Mesenchymal stem cell (in vitro differentiated cells and primary cell): Measurements from ENCODE around the gene LEFTY1.

Experiments
- DNase-seq: peaks from one replicate; pipeline ENCODE4 v3.0.0-alpha.2; 2013
- H2AFZ ChIP-seq: one replicate; pipeline ENCODE4 v1.6.1; 2013; ENCODE audit warnings: low read depth, mild to moderate bottlenecking, control low read depth, inconsistent platforms, low read length, moderate library complexity
- H2AK5ac ChIP-seq: 2 replicates; pipeline ENCODE4 v1.6.1; 2013; ENCODE audit warnings: low read length, moderate library complexity, mild to moderate bottlenecking, inconsistent platforms; ENCODE audit not compliant: severe bottlenecking
- H2BK120ac ChIP-seq: one replicate; pipeline ENCODE4 v1.6.1; 2013; ENCODE audit warnings: low read depth, mild to moderate bottlenecking, inconsistent platforms, low read length, moderate library complexity
- H2BK12ac ChIP-seq, 2 experiments: one replicate each; pipeline ENCODE4 v1.6.1; 2013; ENCODE audit warnings: inconsistent platforms in 2 of 2, low read length in 2 of 2, mild to moderate bottlenecking in 2 of 2, moderate library complexity in 2 of 2, control low read depth in 1 of 2
- H2BK15ac ChIP-seq: one replicate; pipeline ENCODE4 v1.6.1; 2013; ENCODE audit warnings: mild to moderate bottlenecking, low read depth, inconsistent platforms; ENCODE audit not compliant: poor library complexity, severe bottlenecking
- H2BK5ac ChIP-seq: 2 replicates; pipeline ENCODE4 v1.6.1; 2013; ENCODE audit warnings: low read depth, mild to moderate bottlenecking, low read length, control low read depth, inconsistent platforms; ENCODE audit not compliant: poor library complexity, severe bottlenecking
- H3K14ac ChIP-seq, 2 experiments: one replicate each; pipeline ENCODE4 v1.6.1; 2013; ENCODE audit warnings: inconsistent platforms in 2 of 2, low read length in 2 of 2, control low read depth in 1 of 2, mild to moderate bottlenecking in 1 of 2, moderate library complexity in 1 of 2
- H3K18ac ChIP-seq, 2 experiments: one replicate each; pipeline ENCODE4 v1.6.1; 2013; ENCODE audit warnings: inconsistent platforms in 2 of 2, low read length in 2 of 2, control low read depth in 1 of 2, low read depth in 1 of 2, mild to moderate bottlenecking in 1 of 2
- H3K23ac ChIP-seq, 2 experiments: one replicate each; pipeline ENCODE4 v1.6.1; 2013; ENCODE audit warnings: inconsistent platforms in 2 of 2, low read length in 2 of 2, mild to moderate bottlenecking in 2 of 2, moderate library complexity in 2 of 2, control low read depth in 1 of 2
- H3K27ac ChIP-seq: 2 replicates; pipeline ENCODE4 v1.5.1; 2013; ENCODE audit warnings: mild to moderate bottlenecking, moderate library complexity, low read length, control low read depth, inconsistent platforms; ENCODE audit not compliant: poor library complexity, severe bottlenecking
- H3K27me3 ChIP-seq, 2 experiments: 2 replicates each; pipeline versions ENCODE4 v1.6.1 to v1.7.0; 2013; ENCODE audit warnings: low read length in 2 of 2, mild to moderate bottlenecking in 2 of 2, moderate library complexity in 2 of 2, control low read depth in 1 of 2, inconsistent platforms in 1 of 2; ENCODE audit not compliant: control insufficient read depth in 1 of 2, insufficient read depth in 1 of 2
- H3K36me3 ChIP-seq, 2 experiments: 2 replicates each; pipeline versions ENCODE4 v1.6.1 to v1.7.0; 2013; ENCODE audit warnings: low read length in 2 of 2, control low read depth in 1 of 2, inconsistent platforms in 1 of 2, low read depth in 1 of 2, mild to moderate bottlenecking in 1 of 2; ENCODE audit not compliant: insufficient read depth in 2 of 2, control insufficient read depth in 1 of 2
- H3K4ac ChIP-seq, 2 experiments: one replicate each; pipeline ENCODE4 v1.6.1; 2013; ENCODE audit warnings: inconsistent platforms in 2 of 2, low read length in 2 of 2, mild to moderate bottlenecking in 2 of 2, moderate library complexity in 2 of 2, control low read depth in 1 of 2, low read depth in 1 of 2
- H3K4me1 ChIP-seq: 2 replicates; pipeline ENCODE4 v1.6.1; 2013; ENCODE audit warnings: low read depth, low read length, control low read depth; ENCODE audit not compliant: control insufficient read depth, insufficient read depth
- H3K4me2 ChIP-seq: 2 replicates; pipeline ENCODE4 v1.6.1; 2013; ENCODE audit warnings: low read length, mild to moderate bottlenecking, inconsistent platforms; ENCODE audit not compliant: poor library complexity, severe bottlenecking
- H3K4me3 ChIP-seq, 2 experiments: 2 replicates each; pipeline versions ENCODE4 v1.5.1 to v1.7.0; 2013; ENCODE audit warnings: low read length in 2 of 2, mild to moderate bottlenecking in 2 of 2, control low read depth in 1 of 2, low read depth in 1 of 2; ENCODE audit not compliant: insufficient read depth in 1 of 2
- H3K79me1 ChIP-seq: replicated peaks from 2 replicates; pipeline ENCODE4 v1.6.1; 2013; ENCODE audit warnings: mild to moderate bottlenecking, control low read depth, low read length, inconsistent platforms; ENCODE audit not compliant: poor library complexity, severe bottlenecking
- H3K9ac ChIP-seq: 2 replicates; pipeline ENCODE4 v1.7.0; 2013; ENCODE audit warnings: mild to moderate bottlenecking, low read length, moderate library complexity
- H3K9me3 ChIP-seq: 2 replicates; pipeline ENCODE4 v1.7.0; 2013; ENCODE audit warnings: mild to moderate bottlenecking, low read length; ENCODE audit not compliant: control insufficient read depth
- H4K8ac ChIP-seq: one replicate; pipeline ENCODE4 v1.6.1; 2013; ENCODE audit warnings: inconsistent platforms, mild to moderate bottlenecking, low read length, moderate library complexity
- H4K91ac ChIP-seq: one replicate; pipeline ENCODE4 v1.6.1; 2013; ENCODE audit warnings: mild to moderate bottlenecking, low read length, inconsistent platforms
- WGBS: methylation state at CpG from one replicate; pipeline ENCODE4 v1.1.7; 2013; ENCODE audit warnings: mixed read lengths; 5-methylcytosine and 5-hydroxymethylcytosine counted together

Gene LEFTY1

GRCh38 chr1:225919906-225920305, 31.0 kb upstream of the LEFTY1 start:
- WGBS, result 85% methylated on average over 5 of the region's 5 CpGs

GRCh38 chr1:225918280-225918679, 29.3 kb upstream of the LEFTY1 start:
- WGBS, result 100% methylated on average over 3 of the region's 4 CpGs

More at GRCh38 chr1:225919906-225920305, 31.0 kb upstream of the LEFTY1 start:
- H2BK15ac ChIP-seq, result no peak overlapping the region
- no peaks in the 10 kb centered on the region for H3K27me3 ChIP-seq
- H3K14ac ChIP-seq, result no peak overlapping the region
- H2BK120ac ChIP-seq, result no peak overlapping the region
- no peak overlapping the region for H4K91ac ChIP-seq
- H3K36me3 ChIP-seq, result peaks cover 44 to 62% of the 10 kb centered on the region in 2 experiments
- H2AK5ac ChIP-seq, result no peak overlapping the region
- no peak overlapping the region for H3K4me3 ChIP-seq
- H3K4me2 ChIP-seq, result no peak overlapping the region
- H3K18ac ChIP-seq, result no peak overlapping the region
- H3K9me3 ChIP-seq, result no peaks in the 10 kb centered on the region
- H2AFZ ChIP-seq, result no peak overlapping the region
- H2BK5ac ChIP-seq, result no peak overlapping the region
- H3K23ac ChIP-seq, result no peak overlapping the region
- H3K79me1 ChIP-seq, result peaks cover 42% of the 10 kb centered on the region
- H4K8ac ChIP-seq, result no peak overlapping the region
- peak overlapping the region; percentile 27 for H3K9ac ChIP-seq
- H3K27ac ChIP-seq, result peak overlapping the region; percentile 18
- H2BK12ac ChIP-seq, result no peak overlapping the region
- peaks cover 28% of the 10 kb centered on the region for H3K4me1 ChIP-seq
- peak; percentile 61 for DNase-seq
- H3K4ac ChIP-seq, result no peak overlapping the region

GRCh38 chr1:225917536-225917935, 28.6 kb upstream of the LEFTY1 start:
- Histone ChIP-seq H2BK15ac (no peak overlapping the region), H3K9ac (no peak overlapping the region), H3K4ac (no peak overlapping the region), H3K4me2 (no peak overlapping the region), H3K23ac (no peak overlapping the region), H3K27ac (no peak overlapping the region), H3K9me3 (no peaks in the 10 kb centered on the region), H2BK5ac (no peak overlapping the region), H2AK5ac (no peak overlapping the region), H3K14ac (no peak overlapping the region), H3K27me3 (no peaks in the 10 kb centered on the region), H3K79me1 (peaks cover 33% of the 10 kb centered on the region), H4K8ac (no peak overlapping the region), H2AFZ (no peak overlapping the region), H4K91ac (no peak overlapping the region), H2BK120ac (no peak overlapping the region), H3K4me3 (no peak overlapping the region), H2BK12ac (no peak overlapping the region), H3K36me3 (peaks cover 47 to 64% of the 10 kb centered on the region in 2 experiments), H3K4me1 (peaks cover 20% of the 10 kb centered on the region), H3K18ac (no peak overlapping the region)
- 97% methylated on average over 5 of the region's 5 CpGs for WGBS
- DNase-seq, result no peak

More at GRCh38 chr1:225918280-225918679, 29.3 kb upstream of the LEFTY1 start:
- no peaks in the 10 kb centered on the region for H3K27me3 ChIP-seq
- H3K36me3 ChIP-seq, result peaks cover 47 to 62% of the 10 kb centered on the region in 2 experiments
- no peak overlapping the region for H2AK5ac ChIP-seq
- no peak for DNase-seq
- H3K4me1 ChIP-seq, result peaks cover 24% of the 10 kb centered on the region
- no peak overlapping the region for H3K18ac ChIP-seq
- H2BK12ac ChIP-seq, result no peak overlapping the region
- H3K4me2 ChIP-seq, result no peak overlapping the region
- no peak overlapping the region for H3K14ac ChIP-seq
- H3K27ac ChIP-seq, result no peak overlapping the region
- H4K91ac ChIP-seq, result no peak overlapping the region
- H3K23ac ChIP-seq, result no peak overlapping the region
- H3K4me3 ChIP-seq, result no peak overlapping the region
- H2BK15ac ChIP-seq, result no peak overlapping the region
- H2AFZ ChIP-seq, result no peak overlapping the region
- H4K8ac ChIP-seq, result no peak overlapping the region
- no peaks in the 10 kb centered on the region for H3K9me3 ChIP-seq
- H2BK120ac ChIP-seq, result no peak overlapping the region
- H2BK5ac ChIP-seq, result no peak overlapping the region
- H3K4ac ChIP-seq, result no peak overlapping the region
- peaks cover 36% of the 10 kb centered on the region for H3K79me1 ChIP-seq
- no peak overlapping the region for H3K9ac ChIP-seq

- Histone ChIP-seq H3K4ac (no peak overlapping the region), H3K4me2 (no peak overlapping the region), H3K14ac (no peak overlapping the region), H2BK120ac (no peak overlapping the region), H2BK12ac (no peak overlapping the region), H2BK5ac (no peak overlapping the region), H2BK15ac (no peak overlapping the region), H4K91ac (no peak overlapping the region), H3K4me1 (peaks cover 17% of the 10 kb centered on the region), H3K27ac (no peak overlapping the region), H3K18ac (no peak overlapping the region), H3K27me3 (no peaks in the 10 kb centered on the region), H3K4me3 (no peak overlapping the region), H2AFZ (no peak overlapping the region), H3K23ac (no peak overlapping the region), H3K79me1 (peaks cover 30% of the 10 kb centered on the region), H3K9ac (no peak overlapping the region), H3K36me3 (peaks cover 43 to 60% of the 10 kb centered on the region in 2 experiments), H4K8ac (no peak overlapping the region), H2AK5ac (no peak overlapping the region), H3K9me3 (no peaks in the 10 kb centered on the region)
- 100% methylated on average over 1 of the region's 3 CpGs for WGBS
- DNase-seq, result no peak
Measured at GRCh38 chr1:225917101-225917500, 28.2 kb upstream of the LEFTY1 start.
